ENCODE results near the gene ADAMTS10.
A peak's percentile ranks its signal among the peaks of the same experiment; 100 is the strongest.
"Not testable (repeated sequence)": the region's sequence is repeated elsewhere in the genome, so short reads cannot be mapped to it uniquely, and the experiment has no call there.

ADAMTS10 gene

DNA sequence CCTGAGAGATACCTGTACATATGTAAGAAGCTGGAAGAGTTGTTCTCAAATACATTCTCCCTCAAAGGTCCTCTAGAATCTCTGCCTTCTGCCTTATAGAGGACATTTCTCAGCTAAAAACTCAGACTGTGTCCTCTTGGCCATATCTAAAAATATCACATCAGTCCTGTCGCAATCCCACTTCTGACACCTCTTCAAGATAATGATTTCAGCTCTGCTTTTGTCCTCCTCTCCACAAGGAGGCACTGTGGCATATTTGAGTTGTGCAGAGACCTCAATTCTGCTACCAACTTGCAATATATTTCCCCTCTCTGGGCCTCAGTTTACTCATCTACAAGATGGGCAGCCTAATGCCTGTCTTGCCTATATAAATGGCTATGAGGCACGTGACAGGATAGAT is 16.6 kb downstream of the ADAMTS10 start:
- DNase-seq (ENCODE audit: low read depth, low spot score), result no peak

DNA sequence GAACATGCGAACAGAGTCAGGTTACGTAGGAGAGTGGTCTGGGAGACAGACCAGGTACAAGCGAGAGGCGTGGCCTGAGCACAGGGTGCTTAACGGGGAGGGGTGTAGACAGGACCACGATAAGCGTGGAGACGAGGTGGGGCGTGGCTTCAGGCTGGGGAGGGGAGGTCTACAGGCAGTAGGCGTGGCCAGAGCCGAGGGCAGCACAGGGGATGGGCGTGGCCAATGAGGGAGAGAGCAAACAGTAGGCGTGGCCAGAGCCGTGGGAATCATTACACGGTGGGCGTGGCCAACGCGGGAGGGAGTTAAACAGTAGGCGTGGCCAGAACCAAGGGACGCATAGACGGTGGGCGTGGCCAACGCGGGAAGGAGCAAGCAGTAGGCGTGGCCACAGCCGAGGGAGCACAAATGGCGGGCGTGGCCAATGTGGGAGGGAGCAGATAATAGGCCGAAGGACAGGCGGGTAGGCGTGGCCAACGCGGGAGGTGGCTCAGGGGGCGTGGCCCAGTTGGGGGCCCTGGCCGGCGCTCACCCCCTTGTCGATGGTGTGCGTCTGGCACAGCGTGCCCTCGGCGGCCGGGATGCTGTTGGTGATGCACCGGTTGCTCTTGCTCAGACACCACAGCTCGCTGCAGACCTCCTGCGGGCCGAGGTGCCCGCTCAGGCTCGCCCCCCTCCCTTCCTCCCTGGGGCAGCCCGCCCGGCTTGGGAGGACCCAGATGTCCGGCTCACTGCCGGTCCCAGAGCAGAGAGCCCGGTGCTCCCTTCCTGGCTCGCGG is 18.1 kb downstream of the ADAMTS10 start:
- peak; percentile 99 for DNase-seq (ENCODE audit: low read depth, low spot score)

DNA sequence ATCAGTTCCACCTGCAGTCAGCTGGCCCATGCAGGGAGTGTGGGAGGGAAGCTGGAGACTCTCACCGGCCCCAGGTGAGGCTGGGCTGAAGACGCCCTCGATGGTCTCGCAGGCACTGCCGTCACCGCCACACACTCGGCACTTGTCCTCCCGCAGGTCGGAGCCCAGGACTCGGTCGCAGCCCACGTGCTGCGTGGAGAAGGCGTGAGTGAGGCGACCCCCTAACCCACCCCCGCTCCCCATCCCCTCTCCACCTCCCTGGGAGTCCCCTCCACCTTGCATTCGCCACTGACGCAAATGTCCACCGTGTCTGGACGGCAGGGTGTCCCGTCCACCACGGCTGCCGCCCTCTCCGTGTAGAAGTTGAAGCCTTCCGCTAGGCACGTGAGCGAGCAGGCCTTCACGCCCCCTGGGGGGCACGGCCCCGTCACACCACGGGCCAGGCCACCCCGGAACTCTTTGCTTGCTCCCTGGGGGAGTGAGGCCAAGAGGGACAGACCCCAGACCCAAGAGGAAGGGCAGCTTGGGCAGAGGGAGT is 21.3 kb downstream of the ADAMTS10 start:
- DNase-seq (ENCODE audit: low read depth, low spot score), result no peak

DNA sequence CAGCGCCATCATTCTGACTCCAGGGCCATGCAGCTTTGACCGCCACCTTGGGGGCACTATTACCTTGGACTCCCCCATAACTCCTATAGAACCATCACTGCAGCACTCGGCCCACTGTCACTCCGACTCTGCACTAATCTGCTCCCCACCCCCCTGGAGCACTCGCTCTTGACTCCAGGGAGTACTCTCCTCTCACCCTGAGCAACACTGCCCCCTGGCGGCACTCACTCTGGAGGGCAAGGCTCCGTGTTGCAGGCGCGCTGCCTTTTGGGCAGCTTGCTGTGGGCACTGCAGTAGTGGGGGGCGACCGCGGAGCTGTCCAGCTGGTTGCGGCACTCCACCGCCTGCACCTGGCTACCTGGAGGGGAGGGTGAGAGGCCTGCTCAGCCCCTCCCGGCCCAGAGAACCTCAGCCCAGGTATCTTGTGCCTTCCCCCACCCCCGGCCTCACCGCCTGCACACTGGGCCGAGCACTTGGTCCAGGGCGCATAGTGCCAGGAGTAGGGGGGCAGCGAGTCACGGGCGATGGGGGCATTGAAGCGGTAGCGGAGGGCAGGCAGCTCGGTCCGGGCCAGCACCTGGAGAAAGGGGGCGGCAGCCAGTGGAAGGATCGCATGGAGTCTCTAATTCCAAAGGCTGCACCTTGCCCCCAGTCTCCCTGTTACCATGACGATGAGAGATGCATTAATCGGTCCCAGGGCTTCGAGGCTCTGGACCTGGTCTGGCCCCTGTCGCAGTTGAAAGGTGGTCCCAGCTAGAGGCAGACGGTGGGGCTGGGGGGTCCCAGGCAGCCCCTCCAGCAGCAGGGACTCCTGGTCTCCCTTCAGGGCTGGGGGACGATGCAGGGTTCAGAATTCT is 24.4 kb downstream of the ADAMTS10 start:
- peak; percentile 87 for DNase-seq (ENCODE audit: low read depth, low spot score)

DNA sequence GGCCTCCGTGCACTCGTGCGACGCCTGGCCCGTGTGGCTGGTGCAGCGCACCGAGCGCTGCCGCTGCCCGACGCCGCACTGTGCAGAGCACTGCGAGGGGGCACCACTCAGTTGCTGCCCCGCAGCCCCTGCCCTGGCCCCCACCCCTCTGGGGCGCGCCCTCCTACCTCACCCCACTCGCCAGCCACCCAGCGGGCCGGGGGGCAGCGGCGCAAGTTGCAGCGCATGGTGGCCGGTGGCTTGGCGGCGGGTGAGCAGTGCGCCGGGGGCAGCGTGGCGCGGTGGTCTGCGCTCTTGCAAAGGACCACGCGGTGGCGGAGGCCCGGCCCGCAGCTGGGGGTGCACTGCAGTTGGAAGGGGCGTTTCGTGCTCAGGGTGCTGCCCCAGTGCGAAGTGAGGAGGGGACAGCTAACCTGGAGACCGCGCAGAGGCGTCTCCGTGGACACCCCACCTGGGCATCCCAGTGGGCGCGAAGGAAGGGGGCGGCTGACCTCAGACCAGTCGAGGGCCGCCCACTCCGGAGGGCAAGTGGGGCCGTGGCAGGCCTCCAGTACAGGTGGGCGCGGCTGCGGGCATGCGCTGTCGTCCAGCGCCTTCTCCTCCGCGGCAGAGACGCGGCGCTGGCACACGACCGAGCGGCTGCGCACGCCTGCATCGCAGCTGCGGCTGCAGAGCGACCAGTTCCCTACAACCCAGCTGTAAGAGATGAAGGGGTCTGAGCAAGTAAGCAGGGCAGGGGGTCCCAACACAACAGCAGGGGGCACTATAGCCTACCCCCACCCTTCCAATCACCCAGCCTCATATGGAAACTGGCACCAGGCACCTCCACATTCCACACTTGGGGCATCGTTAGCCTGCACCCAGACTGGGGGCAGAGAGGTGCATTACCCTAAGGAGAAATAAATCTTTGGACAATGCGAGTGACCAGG is 25.3 kb downstream of the ADAMTS10 start:
- DNase-seq (ENCODE audit: low read depth, low spot score), result peak; percentile 59

DNA sequence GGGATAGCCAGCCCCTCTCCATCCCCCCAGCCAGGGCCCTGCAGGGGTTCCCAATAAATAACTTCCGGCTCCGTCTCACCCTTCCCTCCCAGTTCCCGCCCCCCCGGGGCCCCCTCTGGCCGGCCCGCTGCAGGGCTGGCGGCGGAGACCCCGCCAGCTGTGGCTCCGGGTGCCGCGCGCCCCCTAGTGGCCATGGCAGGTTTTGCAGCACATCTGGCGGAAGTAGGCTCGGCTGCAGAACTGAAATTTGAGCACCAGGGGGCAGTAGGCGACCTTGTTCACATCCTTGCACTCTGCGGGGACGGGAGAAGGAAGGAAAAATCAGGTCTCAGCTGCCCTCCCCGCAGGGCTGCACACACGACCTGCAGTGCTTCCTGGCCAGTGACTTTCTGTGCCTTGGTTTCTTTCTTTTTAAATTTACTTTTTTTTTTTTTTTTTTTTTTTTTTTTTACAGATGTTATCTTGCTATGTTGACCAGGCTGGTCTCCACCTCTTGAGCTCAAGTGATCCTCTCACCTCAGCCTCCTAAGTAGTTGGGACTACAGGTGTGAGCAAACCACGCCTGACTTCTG is 29.7 kb downstream of the ADAMTS10 start:
- peak; percentile 98 for DNase-seq (ENCODE audit: low read depth, low spot score)

DNA sequence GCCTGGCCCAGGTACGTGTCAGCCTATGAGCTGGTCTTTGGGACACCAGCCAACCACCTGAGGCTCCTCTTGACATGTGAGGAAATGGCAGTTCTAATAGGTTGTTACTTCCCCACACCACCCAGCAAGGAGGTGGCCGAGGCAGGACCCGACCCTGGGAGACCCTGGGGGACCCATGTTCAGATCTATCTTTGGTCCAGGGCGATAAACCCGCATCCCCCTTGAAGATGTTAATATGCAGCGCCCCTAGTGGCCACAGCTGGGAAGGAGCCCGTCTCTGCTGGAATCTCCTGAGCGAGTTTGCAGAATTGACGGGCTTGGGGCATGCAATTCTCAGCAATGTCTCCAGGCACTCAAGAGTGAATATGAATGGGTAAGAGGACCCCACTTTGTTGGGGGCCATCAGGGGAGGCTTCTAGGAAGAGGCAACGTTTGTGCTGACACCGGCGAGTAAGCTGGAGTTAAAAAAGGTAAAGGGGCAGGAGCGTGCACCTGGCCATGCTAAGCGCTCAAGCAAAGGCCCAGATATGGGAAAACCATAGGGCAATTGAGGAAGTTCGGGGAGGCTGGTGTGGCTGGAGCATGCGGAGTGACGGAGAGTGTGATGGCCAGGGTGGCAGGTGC is 31.8 kb downstream of the ADAMTS10 start:
- DNase-seq (ENCODE audit: low read depth, low spot score), result peak; percentile 78

DNA sequence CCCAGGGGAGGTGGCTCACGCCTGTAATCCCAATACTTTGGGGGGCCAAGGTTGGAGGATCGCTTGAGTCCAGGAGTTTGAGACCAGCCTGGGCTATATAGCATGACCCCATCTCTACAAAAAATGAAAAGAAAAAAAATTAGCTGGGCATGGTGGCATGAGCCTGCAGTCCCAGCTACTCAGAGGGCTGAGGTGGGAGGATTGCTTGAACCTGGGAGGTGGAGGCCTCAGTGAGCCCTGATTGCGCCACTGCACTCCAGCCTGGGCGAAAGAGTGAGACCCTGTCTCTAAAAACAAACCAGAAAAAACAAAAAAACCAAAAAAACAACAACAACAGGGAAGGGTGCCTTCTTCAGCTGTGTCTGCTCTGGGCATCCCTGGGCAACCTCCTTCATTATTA is 32.8 kb downstream of the ADAMTS10 start:
- DNase-seq (ENCODE audit: low read depth, low spot score), result no peak

DNA sequence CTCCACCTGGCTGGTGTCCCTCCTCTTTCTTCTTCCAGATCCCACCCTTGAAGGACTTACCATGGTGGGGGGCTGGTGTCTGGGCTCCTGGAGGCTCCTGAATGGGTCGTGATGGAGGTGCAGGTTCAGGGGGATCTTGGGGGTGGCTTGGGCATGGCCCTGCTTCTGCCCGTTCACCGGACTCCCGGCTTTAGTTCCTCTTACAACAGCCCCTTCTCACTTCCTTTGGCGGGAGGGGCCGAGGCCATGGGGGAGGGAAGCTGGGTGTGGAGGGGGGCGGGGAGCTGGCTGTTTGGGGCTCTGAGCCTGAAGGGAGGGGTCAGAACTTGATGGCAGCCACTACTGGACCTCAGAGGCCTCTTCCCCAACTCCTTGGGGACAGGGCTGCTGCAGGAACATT is 33.3 kb downstream of the ADAMTS10 start, which contains the start of gene MYO1F:
MYO1F (minus strand) TSS at position 196 of the 400 bp plus-strand sequence; CDS start at position 63, 133 bp downstream.
- no peak for DNase-seq (ENCODE audit: low read depth, low spot score)

DNA sequence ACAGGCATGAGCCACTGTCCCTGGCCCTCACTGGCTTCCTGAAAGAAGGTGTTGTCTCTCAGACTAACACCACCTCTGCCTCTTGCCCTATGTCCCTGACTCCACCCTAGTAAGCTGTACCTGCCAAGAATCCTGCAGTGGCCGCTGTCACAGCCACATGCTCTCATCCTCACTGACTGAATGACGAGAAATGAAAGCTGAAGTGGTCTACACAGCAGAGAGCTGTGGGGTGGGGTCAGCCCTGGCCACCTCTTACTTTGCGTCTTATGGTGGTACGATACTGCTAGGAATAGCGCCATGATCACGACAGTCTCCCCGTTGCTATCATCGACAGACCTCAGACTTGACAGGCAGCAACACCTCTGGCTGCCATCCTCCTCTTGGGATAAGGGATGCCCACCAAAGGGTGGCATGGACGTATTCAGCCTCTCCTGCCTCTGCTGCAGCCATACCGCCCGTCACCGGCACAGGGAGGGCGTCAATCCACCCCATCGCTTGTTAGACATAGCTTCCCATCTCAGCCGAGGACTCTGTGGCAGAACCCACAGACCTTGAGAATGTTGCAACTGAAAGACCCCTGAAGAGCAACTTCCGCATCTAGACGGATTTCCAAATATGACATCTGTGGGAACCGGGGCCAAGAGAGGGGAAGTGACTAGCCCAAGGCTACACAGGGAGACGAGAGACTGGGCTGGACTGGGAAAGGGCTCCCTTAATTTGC is 34.1 kb downstream of the ADAMTS10 start:
- no peak for DNase-seq (ENCODE audit: low read depth, low spot score)

DNA sequence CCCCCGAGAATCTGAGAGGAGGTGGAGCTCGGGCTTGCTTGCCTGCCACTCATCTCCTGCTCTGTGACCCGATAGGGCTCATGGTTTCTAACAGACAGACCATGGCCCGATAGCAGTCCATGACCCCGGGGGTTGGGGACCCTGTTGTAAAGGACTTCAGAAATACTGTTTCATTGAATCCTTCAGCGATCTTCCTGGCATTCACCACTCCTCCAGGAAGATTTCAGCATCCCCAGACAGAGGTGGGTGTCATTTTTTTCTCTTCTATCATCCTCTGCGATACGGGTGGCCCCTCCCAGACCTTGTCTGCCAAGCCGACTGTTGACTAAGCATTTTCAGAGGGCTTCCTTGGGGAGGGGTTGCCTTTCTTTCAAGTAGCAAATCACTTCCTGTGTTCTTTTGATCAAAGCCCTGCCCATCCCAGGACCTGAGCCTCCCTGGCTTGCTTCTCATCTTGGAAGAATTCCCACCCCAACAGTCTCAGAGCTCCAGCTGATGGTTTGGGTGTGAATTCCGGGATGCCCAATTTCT is 35.0 kb downstream of the ADAMTS10 start:
- DNase-seq (ENCODE audit: low read depth, low spot score), result peak; percentile 81

DNA sequence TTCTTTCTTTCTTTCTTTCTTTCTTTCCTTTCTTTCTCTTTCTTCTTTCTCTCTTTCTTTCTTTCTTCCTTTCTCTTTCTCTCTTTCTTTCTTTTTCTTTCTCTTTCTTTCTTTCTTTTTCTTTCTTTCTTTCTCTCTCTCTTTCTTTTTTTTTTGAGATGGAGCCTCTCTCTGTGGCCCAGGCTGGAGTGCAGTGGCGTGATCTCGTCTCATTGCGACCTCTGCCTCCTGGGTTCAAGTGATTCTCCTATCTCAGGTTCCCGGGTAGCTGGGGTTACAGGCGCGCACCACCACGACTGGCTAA is 35.9 kb downstream of the ADAMTS10 start:
- not testable (repeated sequence) for DNase-seq (ENCODE audit: low read depth, low spot score)

DNA sequence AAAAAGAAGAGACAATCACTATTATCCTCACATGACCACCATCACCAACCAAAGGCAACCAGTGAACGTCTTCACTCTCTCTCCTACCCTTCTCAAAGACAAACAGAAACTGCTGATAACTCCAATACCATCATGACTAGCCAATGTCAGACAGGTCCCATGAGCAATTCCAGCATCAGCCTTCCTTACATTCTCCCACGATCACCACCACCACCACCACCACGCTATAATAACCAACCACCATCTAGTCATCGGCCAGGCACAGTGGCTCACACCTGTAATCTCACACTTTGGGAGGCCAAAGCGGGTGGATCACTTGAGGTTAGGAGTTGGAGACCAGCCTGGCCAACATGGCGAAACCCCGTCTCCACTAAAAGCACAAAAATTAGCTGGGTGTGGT is 37.2 kb downstream of the ADAMTS10 start:
- no peak for DNase-seq (ENCODE audit: low read depth, low spot score)

DNA sequence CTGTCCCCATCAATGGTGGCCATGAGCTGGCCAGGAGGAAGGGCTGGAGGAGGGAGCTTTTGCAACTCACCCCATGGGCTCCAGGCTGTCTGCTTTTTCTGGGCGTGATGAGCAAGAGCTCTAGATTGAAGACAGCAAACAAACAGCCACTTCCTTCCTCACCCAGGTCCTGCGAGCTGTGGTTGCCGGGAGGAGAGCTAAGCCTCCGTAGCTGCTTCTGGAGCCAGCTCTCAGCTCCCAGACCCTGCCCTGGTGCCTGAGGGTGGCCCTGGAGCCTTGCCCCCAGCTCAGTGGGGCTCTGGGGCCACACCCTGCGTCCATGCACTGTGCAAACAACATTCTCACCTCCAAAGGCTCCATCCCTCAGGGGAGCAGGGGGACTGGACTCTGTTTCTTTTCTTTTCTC is 39.5 kb downstream of the ADAMTS10 start:
- DNase-seq (ENCODE audit: low read depth, low spot score), result no peak

DNA sequence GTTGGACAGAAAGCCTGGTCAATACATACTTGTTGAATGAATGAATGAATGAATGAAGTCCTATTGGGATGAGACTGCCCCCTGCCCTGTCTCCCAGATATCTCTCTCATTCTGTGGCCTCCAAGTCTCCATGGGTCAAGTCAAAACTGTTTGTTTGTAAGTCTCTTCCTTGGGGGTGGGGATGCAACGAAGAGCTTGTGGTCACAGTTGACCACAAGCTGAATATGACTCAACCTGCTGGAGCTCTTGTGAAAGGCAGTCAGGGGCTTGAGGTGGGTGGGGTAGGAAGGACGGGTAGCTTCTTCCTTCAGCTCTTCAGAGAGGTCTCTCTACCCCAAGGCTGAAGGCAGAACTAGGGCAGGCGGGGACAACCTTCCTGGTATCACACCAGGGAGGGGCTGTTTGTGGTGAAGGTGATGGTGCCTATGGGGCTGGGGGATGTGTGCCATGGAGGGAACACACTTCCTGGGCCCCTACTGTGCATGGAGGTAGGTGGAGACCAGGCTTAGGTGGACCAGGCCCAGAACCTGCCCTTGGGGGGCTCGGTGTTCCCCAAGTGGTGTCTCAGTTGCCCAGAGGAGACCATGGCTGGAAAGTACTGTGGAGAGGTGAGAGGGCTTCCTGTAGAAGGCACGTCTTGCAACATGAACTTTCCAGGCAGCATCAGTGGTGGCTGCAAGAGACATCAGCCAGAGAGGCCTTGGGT is 41.3 kb downstream of the ADAMTS10 start:
- DNase-seq (ENCODE audit: low read depth, low spot score), result no peak

DNA sequence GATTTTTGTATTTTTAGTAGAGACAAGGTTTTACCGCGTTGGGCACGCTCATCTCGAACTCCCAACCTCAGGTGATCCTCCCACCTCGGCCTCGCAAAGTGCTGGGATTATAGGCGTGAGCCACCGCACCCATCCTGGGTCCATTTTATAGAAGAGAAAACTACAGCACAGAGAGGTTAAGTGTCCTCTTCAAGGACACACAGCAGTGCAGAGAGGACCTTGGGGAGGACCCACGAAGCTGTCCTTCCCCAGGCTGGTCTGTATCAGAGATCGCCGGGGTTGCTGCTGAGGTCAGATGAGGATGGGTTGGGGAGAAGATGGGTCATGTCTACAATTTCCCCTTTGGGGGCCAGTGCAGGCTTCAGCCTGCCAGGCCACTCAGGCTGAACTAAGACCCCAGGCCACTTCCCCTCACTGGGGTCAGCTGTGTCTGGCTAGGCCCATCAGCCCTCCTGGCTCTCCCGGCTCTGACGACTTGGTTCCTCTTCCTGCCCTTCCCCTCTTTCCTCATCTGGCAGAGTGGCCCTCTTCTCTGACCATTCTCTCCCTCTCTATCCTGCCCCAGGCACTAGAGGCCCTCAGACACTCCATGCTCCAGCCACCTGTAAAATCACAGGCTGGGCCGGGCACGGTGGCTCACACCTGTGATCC is 42.9 kb downstream of the ADAMTS10 start:
- no peak for DNase-seq (ENCODE audit: low read depth, low spot score)

DNA sequence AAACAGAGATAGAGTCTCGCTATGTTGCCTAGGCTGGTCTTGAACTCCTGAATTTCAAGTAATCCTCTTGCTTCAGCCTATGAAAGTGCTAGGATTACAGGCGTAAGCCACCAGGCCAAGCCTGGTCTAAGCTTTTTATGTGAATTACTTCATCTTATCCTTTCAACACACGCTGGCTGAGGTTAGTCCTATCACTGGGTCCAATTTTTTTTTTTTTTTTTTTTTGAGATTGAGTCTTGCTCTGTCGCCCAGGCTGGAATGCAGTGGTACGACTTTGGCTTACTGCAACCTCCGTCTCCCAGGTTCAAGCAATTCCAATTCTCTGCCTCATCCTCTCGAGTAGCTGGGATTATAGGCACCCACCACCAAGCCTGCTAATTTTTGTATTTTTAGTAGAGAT is 43.7 kb downstream of the ADAMTS10 start:
- DNase-seq (ENCODE audit: low read depth, low spot score), result no peak

DNA sequence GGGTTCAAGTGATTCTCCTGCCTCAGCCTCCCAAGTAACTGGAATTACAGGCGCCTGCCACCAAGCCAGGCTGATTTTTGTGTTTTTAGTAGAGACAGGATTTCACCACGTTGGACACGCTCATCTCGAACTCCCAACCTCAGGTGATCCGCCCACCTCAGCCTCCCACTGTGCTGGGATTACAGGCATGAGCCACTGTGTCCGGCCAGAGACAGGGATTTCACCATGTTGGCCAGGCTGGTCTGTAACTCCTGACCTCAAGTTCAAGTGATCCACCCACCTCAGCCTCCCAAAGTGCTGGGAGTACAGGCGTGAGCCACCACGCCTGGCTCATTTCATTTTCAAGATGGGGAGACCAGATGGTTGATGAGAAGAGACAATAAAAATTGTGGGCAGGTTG is 45.6 kb downstream of the ADAMTS10 start:
- not testable (repeated sequence) for DNase-seq (ENCODE audit: low read depth, low spot score)

Measured in ELF-1 (cell line).